IPS-18c (cell line): ENCODE measurements around the gene FAM20B.

Experiments
- H3K4me3 ChIP-seq: 2 replicates; pipeline ENCODE4 v1.7.0; 2013; ENCODE audit warnings: low read depth, mild to moderate bottlenecking, low read length, moderate library complexity; ENCODE audit not compliant: insufficient read depth
- H3K9me3 ChIP-seq: one replicate; pipeline ENCODE4 v1.6.1; 2013; ENCODE audit warnings: mild to moderate bottlenecking, low read length, moderate library complexity; ENCODE audit not compliant: control insufficient read depth, insufficient read depth

FAM20B gene

GRCh38 chr1:179103999-179104398 lies 78.3 kb downstream of the FAM20B start:
- H3K9me3 ChIP-seq = no peaks in the 10 kb centered on the region
- H3K4me3 ChIP-seq = no peak overlapping the region

GRCh38 chr1:179104611-179105250 lies 79.0 kb downstream of the FAM20B start:
- H3K9me3 ChIP-seq = no peaks in the 10 kb centered on the region
- no peak overlapping the region for H3K4me3 ChIP-seq

GRCh38 chr1:179105393-179105792 lies 79.7 kb downstream of the FAM20B start:
- Histone ChIP-seq H3K9me3 (no peaks in the 10 kb centered on the region), H3K4me3 (no peak overlapping the region)

- Histone ChIP-seq H3K9me3 (no peaks in the 10 kb centered on the region), H3K4me3 (no peak overlapping the region)
Measured at GRCh38 chr1:179107706-179108629, 82.3 kb downstream of the FAM20B start.

GRCh38 chr1:179108644-179109043 lies 83.0 kb downstream of the FAM20B start:
- Histone ChIP-seq H3K9me3 (no peaks in the 10 kb centered on the region), H3K4me3 (no peak overlapping the region)

GRCh38 chr1:179115181-179115580 lies 89.5 kb downstream of the FAM20B start:
- Histone ChIP-seq H3K4me3 (no peak overlapping the region), H3K9me3 (no peaks in the 10 kb centered on the region)

- Histone ChIP-seq H3K9me3 (no peaks in the 10 kb centered on the region), H3K4me3 (no peak overlapping the region)
Measured at GRCh38 chr1:179119513-179119912, 93.8 kb downstream of the FAM20B start.

- Histone ChIP-seq H3K9me3 (no peaks in the 10 kb centered on the region), H3K4me3 (no peak overlapping the region)
Measured at GRCh38 chr1:179120736-179121135, 95.0 kb downstream of the FAM20B start.

- Histone ChIP-seq H3K4me3 (no peak overlapping the region), H3K9me3 (no peaks in the 10 kb centered on the region)
Measured at GRCh38 chr1:179121159-179121938, 95.7 kb downstream of the FAM20B start.

- H3K9me3 ChIP-seq = no peaks in the 10 kb centered on the region
- no peak overlapping the region for H3K4me3 ChIP-seq
Measured at GRCh38 chr1:179124873-179125272, 99.2 kb downstream of the FAM20B start.
